Transverse colon (tissue), 4 donors: Measurements from ENCODE around the gene MBOAT2. TPM values are rescaled to one million over a fixed set of nuclear protein-coding genes. Genes with fewer than 3 reads are reported as not detected.
"Not testable (repeated sequence)": the region's sequence is repeated elsewhere in the genome, so short reads cannot be mapped to it uniquely, and the experiment has no call there.

Experiments
- DNase-seq: peaks from one replicate; pipeline ENCODE4 v3.0.0-alpha.2; 2019
- H3K27ac ChIP-seq, 4 donors: fragments of 200-600 bp; sonication (generic); 2 replicates each; pipeline ENCODE4 v1.5.1; 2016 to 2018; ENCODE audit warnings: inconsistent platforms in 4 of 4
- H3K27me3 ChIP-seq: fragments of 200-600 bp; sonication (generic); 2 replicates; pipeline ENCODE4 v1.5.1; 2017; ENCODE audit warnings: inconsistent platforms
- H3K36me3 ChIP-seq, 4 donors: fragments of 200-600 bp; sonication (generic); 2 replicates each; pipeline ENCODE4 v1.5.1; 2017 to 2019; ENCODE audit warnings: inconsistent platforms in 4 of 4
- H3K4me1 ChIP-seq, 4 donors: fragments of 200-600 bp; sonication (generic); 2 replicates each; pipeline ENCODE4 v1.5.1; 2017 to 2020; ENCODE audit warnings: inconsistent platforms in 4 of 4
- H3K4me3 ChIP-seq, 4 donors: fragments of 200-600 bp; sonication (generic); 1 replicate in 1 of 4; 2 replicates in 3 of 4; pipeline versions ENCODE4 v1.5.1 to v1.6.1; 2017 to 2019; ENCODE audit warnings: inconsistent platforms in 4 of 4
- H3K9me3 ChIP-seq, 2 donors: fragments of 200-600 bp; sonication (generic); 2 replicates each; pipeline ENCODE4 v1.5.1; 2017 to 2019; ENCODE audit warnings: inconsistent platforms in 2 of 2
- EP300 ChIP-seq: sonication (generic); formaldehyde crosslinking; IDR thresholded peaks from one replicate; pipeline ENCODE4 v1.6.1; 2017; ENCODE audit warnings: antibody characterized with exemption, low read depth
- POLR2A ChIP-seq: fragments of 450-650 bp; IDR thresholded peaks from one replicate; pipeline ENCODE4 v1.6.1; 2016; ENCODE audit warnings: antibody characterized with exemption, mild to moderate bottlenecking, moderate library complexity
- POLR2AphosphoS5 ChIP-seq, 3 donors: sonication (generic); formaldehyde crosslinking; IDR thresholded peaks; one replicate each; pipeline ENCODE4 v1.6.1; 2016; ENCODE audit warnings: antibody characterized with exemption in 3 of 3
- WGBS, 2 donors: methylation state at CpG; one replicate each; pipeline ENCODE4 v1.1.5; 2018; ENCODE audit warnings: low coverage in 1 of 2; 5-methylcytosine and 5-hydroxymethylcytosine counted together
- in situ Hi-C, 4 donors: fragments of 200-750 bp; cut with MboI; loops; one replicate each; pipeline versions ENCODE4 v1.15.0 to v1.15.1; 2017; ENCODE audit warnings: low sequenced_read_pairs in 3 of 4, low pct_ligation_motif_present in 1 of 4, low pct_unique_long_range_greater_than_20kb in 1 of 4
- intact Hi-C: fragments of 100-400 bp; cut with DNase I; formaldehyde crosslinking; loops from one replicate; pipeline ENCODE4 v1.15.1; 2023; ENCODE audit warnings: low total_unique reads
- total RNA-seq, 4 donors: library from RNA; depleted of rRNA; stranded (reverse); fragments of >200 nt; gene quantifications; one replicate each; pipeline ENCODE4 v1.1.0, GENCODE V29; 2016
- TF ChIP-seq, protein P1 (sequence below), 5 experiments: fragments of 200-600 bp in 3 of 5; fragments of 450-650 bp in 2 of 5; sonication (generic) in 3 of 5; IDR thresholded peaks; 1 replicate in 2 of 5; 2 replicates in 3 of 5; pipeline ENCODE4 v1.5.1; 2016 to 2017; ENCODE audit warnings: antibody characterized with exemption in 5 of 5, inconsistent platforms in 3 of 5, mild to moderate bottlenecking in 2 of 5, moderate library complexity in 1 of 5

Gene MBOAT2
- total RNA-seq, 4 donors from 2014 or later: 10.0 to 132 (median 89.2) TPM

DNA sequence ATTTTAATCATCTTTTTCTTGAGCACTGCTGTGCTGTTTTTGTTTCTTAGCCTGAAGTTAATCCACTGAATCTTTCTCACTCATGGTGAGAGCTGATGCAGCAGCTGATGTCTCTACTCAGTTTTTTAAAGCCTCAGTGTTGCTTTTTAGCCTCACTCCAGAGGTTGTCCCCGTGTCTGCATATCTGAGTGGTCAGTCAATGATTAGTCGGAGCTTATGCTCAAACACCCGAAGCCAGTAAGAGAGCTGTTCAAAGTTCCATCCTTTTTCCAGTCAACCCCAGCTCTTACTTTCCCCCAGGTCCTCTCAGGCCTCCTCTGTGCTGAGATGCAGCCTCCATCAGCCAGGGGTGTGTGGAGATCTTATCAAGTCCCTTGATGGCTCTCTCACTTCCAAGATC is 81.1 kb downstream of the MBOAT2 start:
- intact Hi-C loops: no loop called here
- no peaks in the 10 kb centered on the region for H3K9me3 ChIP-seq
- in situ Hi-C loops: no loop called here
- peaks cover 0 to 19% (median 13%) of the 10 kb centered on the region in 4 donors for H3K4me1 ChIP-seq
- no peak overlapping the region for H3K4me3 ChIP-seq
- no peak overlapping the region for H3K27ac ChIP-seq
- no peaks in the 10 kb centered on the region for H3K27me3 ChIP-seq
- TF ChIP-seq POLR2A: no peak
- TF ChIP-seq POLR2AphosphoS5 (IDR thresholded peaks at IDR 0.05): no peak
- no peak for TF ChIP-seq EP300
- TF ChIP-seq, protein P1, sequence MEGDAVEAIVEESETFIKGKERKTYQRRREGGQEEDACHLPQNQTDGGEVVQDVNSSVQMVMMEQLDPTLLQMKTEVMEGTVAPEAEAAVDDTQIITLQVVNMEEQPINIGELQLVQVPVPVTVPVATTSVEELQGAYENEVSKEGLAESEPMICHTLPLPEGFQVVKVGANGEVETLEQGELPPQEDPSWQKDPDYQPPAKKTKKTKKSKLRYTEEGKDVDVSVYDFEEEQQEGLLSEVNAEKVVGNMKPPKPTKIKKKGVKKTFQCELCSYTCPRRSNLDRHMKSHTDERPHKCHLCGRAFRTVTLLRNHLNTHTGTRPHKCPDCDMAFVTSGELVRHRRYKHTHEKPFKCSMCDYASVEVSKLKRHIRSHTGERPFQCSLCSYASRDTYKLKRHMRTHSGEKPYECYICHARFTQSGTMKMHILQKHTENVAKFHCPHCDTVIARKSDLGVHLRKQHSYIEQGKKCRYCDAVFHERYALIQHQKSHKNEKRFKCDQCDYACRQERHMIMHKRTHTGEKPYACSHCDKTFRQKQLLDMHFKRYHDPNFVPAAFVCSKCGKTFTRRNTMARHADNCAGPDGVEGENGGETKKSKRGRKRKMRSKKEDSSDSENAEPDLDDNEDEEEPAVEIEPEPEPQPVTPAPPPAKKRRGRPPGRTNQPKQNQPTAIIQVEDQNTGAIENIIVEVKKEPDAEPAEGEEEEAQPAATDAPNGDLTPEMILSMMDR (IDR thresholded peaks at IDR 0.05): no peak
- no peaks in the 10 kb centered on the region for H3K36me3 ChIP-seq
- WGBS, 2 donors: 84 to 90% methylated on average over 2 to 3 of the region's 3 CpGs
- no peak for DNase-seq

DNA sequence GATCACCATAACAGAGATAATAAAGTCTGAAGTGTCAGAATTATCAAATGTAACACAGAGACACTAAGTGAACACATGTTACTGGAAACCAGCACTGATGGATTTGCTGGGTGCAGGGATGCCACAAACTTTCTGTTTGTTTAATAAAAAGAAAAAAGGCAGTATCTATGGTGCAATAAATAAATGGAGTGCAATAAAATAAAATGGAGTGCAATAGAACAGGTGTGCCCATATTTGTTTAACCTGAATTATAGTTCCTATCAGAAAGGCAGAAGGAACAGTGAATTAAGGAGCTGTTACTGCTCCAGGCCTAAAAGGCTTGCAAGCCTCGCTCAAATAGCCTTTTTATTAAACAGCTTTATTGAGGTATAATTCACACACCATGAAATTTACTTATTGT is 85.1 kb downstream of the MBOAT2 start:
- Histone ChIP-seq H3K27ac (peak overlapping the region in 3 of 4 donors; percentile 7 to 60 (median 46)), H3K4me1 (peaks cover 0 to 19% (median 13%) of the 10 kb centered on the region in 4 donors), H3K4me3 (no peak overlapping the region), H3K27me3 (no peaks in the 10 kb centered on the region), H3K36me3 (no peaks in the 10 kb centered on the region), H3K9me3 (no peaks in the 10 kb centered on the region)
- TF ChIP-seq POLR2A (no peak), EP300 (no peak), POLR2AphosphoS5 (IDR thresholded peaks at IDR 0.05) (no peak)
- TF ChIP-seq, protein P1 (IDR thresholded peaks at IDR 0.05): no peak
- in situ Hi-C loops (no loop called here), intact Hi-C loops (no loop called here)
- no peak for DNase-seq
- whole genome bisulfite sequencing, 2 donors: 40 to 61% methylated on average over 1 of the region's 1 CpG

DNA sequence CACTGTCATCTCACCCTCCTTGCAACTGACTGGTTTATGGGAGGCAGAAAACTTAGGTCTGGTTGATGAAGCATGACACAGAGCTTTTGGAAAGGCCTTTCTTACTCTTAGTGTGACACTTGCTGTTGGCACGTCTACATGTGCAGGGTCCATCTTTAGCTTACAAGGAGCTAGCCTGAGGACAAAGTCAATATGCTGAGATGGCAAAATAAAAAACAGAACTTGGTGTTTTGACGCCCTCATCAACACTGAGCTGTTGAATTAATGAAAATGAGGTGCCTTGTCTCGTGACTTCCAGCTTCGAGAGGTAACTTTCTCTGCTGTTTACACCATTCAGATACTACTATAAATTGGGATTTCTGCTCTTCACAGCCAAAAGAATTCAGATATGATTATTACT is 87.5 kb downstream of the MBOAT2 start:
- Histone ChIP-seq H3K4me1 (peaks cover 0 to 17% (median 13%) of the 10 kb centered on the region in 4 donors), H3K27ac (no peak overlapping the region), H3K9me3 (no peaks in the 10 kb centered on the region), H3K27me3 (no peaks in the 10 kb centered on the region), H3K36me3 (no peaks in the 10 kb centered on the region), H3K4me3 (no peak overlapping the region)
- DNase-seq: no peak
- in situ Hi-C loops (no loop called here), intact Hi-C loops (no loop called here)
- WGBS, 2 donors: 77 to 94% methylated on average over 3 to 4 of the region's 4 CpGs
- no peak for TF ChIP-seq EP300
- TF ChIP-seq, protein P1 (IDR thresholded peaks at IDR 0.05): no peak
- no peak for TF ChIP-seq POLR2A
- no peak for TF ChIP-seq POLR2AphosphoS5 (IDR thresholded peaks at IDR 0.05)

DNA sequence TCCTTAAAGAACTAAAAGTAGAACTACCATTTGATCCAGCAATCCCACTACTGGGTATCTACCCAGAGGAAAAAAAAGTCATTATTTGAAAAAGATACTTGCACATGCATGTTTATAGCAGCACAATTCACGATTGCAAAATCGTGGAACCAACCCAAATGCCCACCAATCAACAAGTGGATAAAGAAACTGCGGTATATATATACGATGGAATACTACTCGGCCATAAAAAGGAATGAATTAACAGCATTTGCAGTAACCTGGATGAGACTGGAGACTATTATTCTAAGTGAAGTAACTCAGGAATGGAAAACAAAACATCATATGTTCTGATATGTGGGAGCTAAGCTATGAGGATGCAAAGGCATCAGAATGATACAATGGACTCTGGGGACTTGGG is 89.7 kb downstream of the MBOAT2 start:
- WGBS, 2 donors: 98 to 100% methylated on average over 3 to 5 of the region's 5 CpGs

DNA sequence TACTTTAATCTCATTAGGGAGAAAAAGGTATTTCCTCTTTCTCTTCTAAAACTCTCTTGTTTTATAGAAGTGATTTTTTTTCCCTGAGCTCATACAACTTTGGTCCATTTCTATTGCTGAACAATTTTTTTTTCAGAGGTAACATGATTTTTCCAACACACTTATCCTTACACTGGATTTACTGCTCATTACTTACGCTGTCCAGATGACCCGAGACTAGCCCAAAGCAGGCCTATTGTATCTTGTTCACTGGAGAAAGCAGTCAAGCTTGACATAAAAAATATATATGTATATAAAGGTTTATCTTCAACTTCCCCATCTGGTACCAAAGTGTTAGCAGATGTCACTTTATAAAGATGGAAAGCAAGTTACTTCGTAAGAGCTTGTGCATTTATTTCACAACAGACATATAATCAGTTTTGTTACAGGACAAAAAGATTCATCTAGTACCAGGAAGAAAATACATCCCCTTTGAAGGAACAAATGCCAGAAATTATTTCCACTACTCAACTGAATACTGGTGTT is 95.7 kb downstream of the MBOAT2 start:
- Histone ChIP-seq H3K36me3 (no peaks in the 10 kb centered on the region), H3K4me3 (no peak overlapping the region), H3K27me3 (no peaks in the 10 kb centered on the region), H3K4me1 (no peaks in the 10 kb centered on the region), H3K27ac (no peak overlapping the region), H3K9me3 (peaks cover 0 to 3% of the 10 kb centered on the region in 2 donors)
- TF ChIP-seq POLR2AphosphoS5 (IDR thresholded peaks at IDR 0.05): no peak
- TF ChIP-seq POLR2A: no peak
- TF ChIP-seq, protein P1 (IDR thresholded peaks at IDR 0.05): no peak
- TF ChIP-seq EP300: no peak
- DNase-seq: no peak
- intact Hi-C loops (no loop called here), in situ Hi-C loops (no loop called here)
- WGBS, 2 donors: 89 to 90% methylated on average over 3 of the region's 3 CpGs

More for the DNA sequence above, 89.7 kb downstream of the MBOAT2 start:
- H3K4me1 ChIP-seq, H3K9me3 ChIP-seq, H3K27me3 ChIP-seq, H3K4me3 ChIP-seq, H3K27ac ChIP-seq, in situ Hi-C loops, intact Hi-C loops, DNase-seq, H3K36me3 ChIP-seq: not testable (repeated sequence)

DNA sequence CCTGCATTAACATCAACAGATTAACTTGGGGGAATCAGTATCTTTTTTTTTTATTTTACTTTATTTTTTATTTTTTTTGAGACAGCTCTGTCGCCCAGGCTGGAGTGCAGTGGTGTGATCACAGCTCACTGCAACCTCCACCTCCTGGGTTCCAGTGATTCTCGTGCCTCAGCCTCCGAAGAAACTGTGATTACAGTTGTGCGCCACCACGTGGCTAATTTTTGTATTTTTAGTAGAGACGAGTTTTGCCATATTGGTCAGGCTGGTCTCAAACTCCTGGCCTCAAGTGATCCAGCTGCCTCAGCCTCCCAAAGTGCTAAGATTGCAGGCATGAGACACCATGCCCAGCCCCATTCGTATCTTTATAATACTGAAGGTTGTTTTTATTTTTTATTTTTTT is 99.6 kb downstream of the MBOAT2 start:
- H3K9me3 ChIP-seq, H3K27ac ChIP-seq, in situ Hi-C loops, intact Hi-C loops, DNase-seq, H3K4me3 ChIP-seq, H3K36me3 ChIP-seq, H3K4me1 ChIP-seq, H3K27me3 ChIP-seq: not testable (repeated sequence)
- 90 to 100% methylated on average over 1 to 7 of the region's 7 CpGs for WGBS, 2 donors

DNA sequence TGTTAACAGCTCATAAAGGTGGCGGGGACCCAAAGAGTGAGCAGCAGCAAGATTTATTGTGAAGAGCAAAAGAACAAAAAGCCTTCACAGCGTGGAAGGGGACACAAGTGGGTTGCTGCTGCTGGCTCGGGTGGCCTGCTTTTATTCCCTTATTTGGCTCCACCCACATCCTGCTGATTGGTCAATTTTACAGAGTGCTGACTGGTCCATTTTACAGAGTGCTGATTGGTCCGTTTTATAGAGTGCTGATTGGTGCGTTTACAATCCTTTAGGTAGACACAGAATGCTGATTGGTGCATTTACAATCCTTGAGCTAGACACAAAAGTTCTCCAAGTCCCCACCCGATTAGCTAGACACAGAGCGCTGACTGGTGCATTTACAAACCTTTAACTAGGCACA is 100.7 kb downstream of the MBOAT2 start:
- intact Hi-C loops, H3K27me3 ChIP-seq, H3K4me1 ChIP-seq, H3K9me3 ChIP-seq, DNase-seq, H3K36me3 ChIP-seq, in situ Hi-C loops, H3K4me3 ChIP-seq, H3K27ac ChIP-seq: not testable (repeated sequence)
- 87 to 94% methylated on average over 3 to 7 of the region's 7 CpGs for WGBS, 2 donors
